ENCODE results near the gene DUS2. TPM values are rescaled to one million over a fixed set of nuclear protein-coding genes. Genes with fewer than 3 reads are reported as not detected.
A peak's percentile ranks its signal among the peaks of the same experiment; 100 is the strongest.
"Not testable (repeated sequence)": the region's sequence is repeated elsewhere in the genome, so short reads cannot be mapped to it uniquely, and the experiment has no call there.

The DUS2 gene
- total RNA-seq, 2 donors from 2014 or later: 5.3 to 8.4 TPM

DNA sequence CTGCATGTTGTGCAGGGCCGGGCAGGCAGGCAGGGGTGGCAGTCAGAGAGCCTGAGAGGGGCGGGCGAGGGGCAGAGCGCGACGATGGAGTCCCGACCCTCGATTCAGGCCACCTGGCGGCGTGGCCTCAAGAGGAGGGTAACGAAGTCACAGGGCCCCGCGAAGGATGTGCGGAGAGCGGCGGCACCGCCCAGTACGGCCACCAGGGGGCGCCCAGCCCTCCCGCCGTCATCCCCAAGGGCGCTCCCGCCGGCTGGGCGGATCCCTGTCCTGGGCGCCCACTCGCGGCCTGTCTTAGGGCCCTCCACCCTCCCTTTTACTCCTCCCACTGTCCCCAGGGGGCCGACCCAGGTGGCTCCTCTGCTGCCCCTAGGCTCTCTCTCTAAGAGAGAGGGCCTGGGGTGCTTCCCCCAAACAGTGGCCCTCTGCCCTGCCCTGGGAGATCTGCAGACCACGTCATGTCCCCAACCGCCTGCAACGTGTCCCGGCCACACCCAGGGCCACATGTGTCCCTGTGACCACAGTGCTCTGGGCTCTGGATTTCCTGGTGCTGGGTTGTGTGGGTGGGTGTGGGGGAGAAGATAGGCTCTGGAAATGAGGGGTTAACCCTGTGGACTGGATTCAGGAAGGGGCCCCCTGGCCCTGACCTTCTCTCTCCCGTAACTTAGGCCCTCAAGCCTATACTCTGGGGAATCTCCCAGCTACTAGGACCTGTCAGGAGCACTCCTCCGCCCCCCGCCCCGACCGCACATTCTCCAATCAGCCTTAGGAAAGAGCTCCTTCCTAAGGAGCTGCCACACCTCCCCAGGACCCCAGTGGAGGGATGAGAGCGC lies 29.7 kb upstream of the DUS2 start:
- peak overlapping the region in 1 of 2 donors; percentile 17 for H3K27ac ChIP-seq
- TF ChIP-seq, protein P1, sequence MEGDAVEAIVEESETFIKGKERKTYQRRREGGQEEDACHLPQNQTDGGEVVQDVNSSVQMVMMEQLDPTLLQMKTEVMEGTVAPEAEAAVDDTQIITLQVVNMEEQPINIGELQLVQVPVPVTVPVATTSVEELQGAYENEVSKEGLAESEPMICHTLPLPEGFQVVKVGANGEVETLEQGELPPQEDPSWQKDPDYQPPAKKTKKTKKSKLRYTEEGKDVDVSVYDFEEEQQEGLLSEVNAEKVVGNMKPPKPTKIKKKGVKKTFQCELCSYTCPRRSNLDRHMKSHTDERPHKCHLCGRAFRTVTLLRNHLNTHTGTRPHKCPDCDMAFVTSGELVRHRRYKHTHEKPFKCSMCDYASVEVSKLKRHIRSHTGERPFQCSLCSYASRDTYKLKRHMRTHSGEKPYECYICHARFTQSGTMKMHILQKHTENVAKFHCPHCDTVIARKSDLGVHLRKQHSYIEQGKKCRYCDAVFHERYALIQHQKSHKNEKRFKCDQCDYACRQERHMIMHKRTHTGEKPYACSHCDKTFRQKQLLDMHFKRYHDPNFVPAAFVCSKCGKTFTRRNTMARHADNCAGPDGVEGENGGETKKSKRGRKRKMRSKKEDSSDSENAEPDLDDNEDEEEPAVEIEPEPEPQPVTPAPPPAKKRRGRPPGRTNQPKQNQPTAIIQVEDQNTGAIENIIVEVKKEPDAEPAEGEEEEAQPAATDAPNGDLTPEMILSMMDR (IDR thresholded peaks at IDR 0.05): peak; percentile 100
- H3K36me3 ChIP-seq: no peaks in the 10 kb centered on the region
- H3K4me3 ChIP-seq: peak overlapping the region; percentile 73
- peak; percentile 20 for DNase-seq (ENCODE audit: low spot score)
- no peaks in the 10 kb centered on the region for H3K9me3 ChIP-seq
- peaks cover 6 to 10% of the 10 kb centered on the region in 2 donors for H3K4me1 ChIP-seq (ENCODE audit: control insufficient read depth in 1 of 2, low read depth in 2 of 2)
- peak; percentile 67 for ATAC-seq (ENCODE audit: insufficient number of reproducible peaks, low FRiP score, low read depth)
- H3K27me3 ChIP-seq (replicated peaks; ENCODE audit: insufficient read depth): no peaks in the 10 kb centered on the region

DNA sequence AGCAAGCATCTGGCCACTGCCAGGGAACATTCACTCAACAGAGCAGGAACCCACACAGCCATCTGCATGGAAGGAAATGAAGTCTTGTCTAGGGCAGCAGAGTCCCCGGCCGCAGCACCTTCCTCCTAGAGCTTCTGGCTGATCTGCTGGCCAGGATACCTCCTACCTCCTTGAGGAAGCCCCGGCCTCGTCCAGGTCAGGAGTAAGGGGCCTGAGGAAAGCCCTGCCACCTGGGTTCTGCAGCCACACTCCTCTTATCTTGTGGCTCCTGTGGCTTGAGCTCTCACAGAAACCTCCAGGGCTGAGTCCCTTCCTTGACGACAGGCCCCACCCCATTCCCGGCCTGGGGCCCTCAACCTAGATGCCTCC lies 29.1 kb upstream of the DUS2 start:
- H3K27ac ChIP-seq: peak overlapping the region in 1 of 2 donors; percentile 17
- not testable (repeated sequence) for H3K4me1 ChIP-seq (ENCODE audit: control insufficient read depth in 1 of 2, low read depth in 2 of 2); ATAC-seq (ENCODE audit: insufficient number of reproducible peaks, low FRiP score, low read depth); DNase-seq (ENCODE audit: low spot score); H3K27me3 ChIP-seq (replicated peaks; ENCODE audit: insufficient read depth); H3K36me3 ChIP-seq; H3K4me3 ChIP-seq; H3K9me3 ChIP-seq

DNA sequence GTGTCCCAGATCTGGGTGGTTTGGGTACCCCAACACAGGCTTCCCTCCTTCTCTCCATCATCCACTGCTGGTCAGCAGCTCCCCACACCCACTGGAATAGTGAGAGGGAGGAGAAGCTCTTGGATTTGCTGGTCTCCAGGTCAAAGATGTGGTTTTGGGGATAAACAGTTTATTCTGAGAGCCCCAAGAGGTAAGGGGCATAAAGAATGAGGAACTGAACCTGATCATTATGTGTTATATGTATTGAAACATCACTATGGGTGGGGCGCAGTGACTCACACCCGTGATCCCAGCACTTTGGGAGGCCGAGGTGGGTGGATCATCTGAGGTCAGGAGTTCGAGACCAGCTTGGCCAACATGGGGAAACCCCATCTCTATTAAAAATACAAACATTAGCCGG lies 27.7 kb upstream of the DUS2 start:
- Histone ChIP-seq H3K4me1 (ENCODE audit: control insufficient read depth in 1 of 2, low read depth in 2 of 2) (peaks cover 6 to 10% of the 10 kb centered on the region in 2 donors), H3K36me3 (no peaks in the 10 kb centered on the region), H3K27me3 (replicated peaks; ENCODE audit: insufficient read depth) (no peaks in the 10 kb centered on the region), H3K4me3 (no peak overlapping the region), H3K9me3 (no peaks in the 10 kb centered on the region), H3K27ac (no peak overlapping the region)
- TF ChIP-seq, protein P1 (IDR thresholded peaks at IDR 0.05): no peak
- DNase-seq (ENCODE audit: low spot score) (no peak), ATAC-seq (ENCODE audit: insufficient number of reproducible peaks, low FRiP score, low read depth) (no peak)

DNA sequence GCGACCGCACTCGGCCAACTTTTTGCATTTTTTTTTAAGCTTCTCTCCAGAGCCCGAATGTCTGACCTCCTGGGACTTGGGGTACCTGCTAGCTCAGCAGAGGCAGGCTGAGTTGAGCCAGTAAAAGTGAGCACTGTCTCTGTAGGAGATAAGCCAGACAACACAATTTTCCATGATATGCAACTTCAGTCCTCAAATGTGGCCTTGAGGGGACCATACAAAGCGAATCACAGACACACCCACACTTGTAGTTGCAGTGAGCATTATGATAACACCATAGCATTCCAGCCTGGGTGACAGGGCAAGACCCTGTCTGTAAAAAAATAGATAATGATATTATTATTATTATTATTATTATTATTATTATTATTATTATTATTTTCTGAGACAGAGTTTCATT lies 26.4 kb upstream of the DUS2 start:
- Histone ChIP-seq H3K27me3 (replicated peaks; ENCODE audit: insufficient read depth) (no peaks in the 10 kb centered on the region), H3K27ac (no peak overlapping the region), H3K4me3 (no peak overlapping the region), H3K9me3 (no peaks in the 10 kb centered on the region), H3K4me1 (ENCODE audit: control insufficient read depth in 1 of 2, low read depth in 2 of 2) (peaks cover 6 to 10% of the 10 kb centered on the region in 2 donors), H3K36me3 (no peaks in the 10 kb centered on the region)
- no peak for ATAC-seq (ENCODE audit: insufficient number of reproducible peaks, low FRiP score, low read depth)
- TF ChIP-seq, protein P1 (IDR thresholded peaks at IDR 0.05): no peak
- DNase-seq (ENCODE audit: low spot score): no peak

DNA sequence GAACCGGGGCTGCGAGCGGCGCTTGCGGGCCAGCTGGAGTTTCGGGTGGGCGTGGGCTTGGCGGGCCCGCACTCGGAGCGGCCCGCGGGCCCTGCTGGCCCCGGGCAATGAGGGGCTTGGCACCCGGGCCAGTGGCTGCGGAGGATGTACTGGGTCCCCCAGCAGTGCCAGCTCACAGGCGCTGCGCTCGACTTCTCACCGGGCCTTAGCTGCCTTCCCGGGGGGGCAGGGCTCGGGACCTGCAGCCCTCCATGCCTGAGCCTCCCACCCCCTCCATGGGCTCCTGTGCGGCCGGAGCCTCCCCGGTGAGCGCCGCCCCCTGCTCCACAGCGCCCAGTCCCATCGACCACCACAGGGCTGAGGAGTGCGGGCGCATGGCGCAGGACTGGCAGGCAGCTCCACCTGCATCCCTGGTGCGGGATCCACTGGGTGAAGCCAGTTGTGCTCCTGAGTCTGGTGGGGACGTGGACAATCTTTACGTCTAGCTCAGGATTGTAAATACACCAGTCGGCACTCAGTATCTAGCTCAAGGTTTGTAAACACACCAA lies 24.8 kb upstream of the DUS2 start:
- H3K4me1 ChIP-seq (ENCODE audit: control insufficient read depth in 1 of 2, low read depth in 2 of 2); ATAC-seq (ENCODE audit: insufficient number of reproducible peaks, low FRiP score, low read depth); H3K36me3 ChIP-seq; H3K27me3 ChIP-seq (replicated peaks; ENCODE audit: insufficient read depth); H3K27ac ChIP-seq; DNase-seq (ENCODE audit: low spot score); H3K9me3 ChIP-seq; H3K4me3 ChIP-seq: not testable (repeated sequence)

DNA sequence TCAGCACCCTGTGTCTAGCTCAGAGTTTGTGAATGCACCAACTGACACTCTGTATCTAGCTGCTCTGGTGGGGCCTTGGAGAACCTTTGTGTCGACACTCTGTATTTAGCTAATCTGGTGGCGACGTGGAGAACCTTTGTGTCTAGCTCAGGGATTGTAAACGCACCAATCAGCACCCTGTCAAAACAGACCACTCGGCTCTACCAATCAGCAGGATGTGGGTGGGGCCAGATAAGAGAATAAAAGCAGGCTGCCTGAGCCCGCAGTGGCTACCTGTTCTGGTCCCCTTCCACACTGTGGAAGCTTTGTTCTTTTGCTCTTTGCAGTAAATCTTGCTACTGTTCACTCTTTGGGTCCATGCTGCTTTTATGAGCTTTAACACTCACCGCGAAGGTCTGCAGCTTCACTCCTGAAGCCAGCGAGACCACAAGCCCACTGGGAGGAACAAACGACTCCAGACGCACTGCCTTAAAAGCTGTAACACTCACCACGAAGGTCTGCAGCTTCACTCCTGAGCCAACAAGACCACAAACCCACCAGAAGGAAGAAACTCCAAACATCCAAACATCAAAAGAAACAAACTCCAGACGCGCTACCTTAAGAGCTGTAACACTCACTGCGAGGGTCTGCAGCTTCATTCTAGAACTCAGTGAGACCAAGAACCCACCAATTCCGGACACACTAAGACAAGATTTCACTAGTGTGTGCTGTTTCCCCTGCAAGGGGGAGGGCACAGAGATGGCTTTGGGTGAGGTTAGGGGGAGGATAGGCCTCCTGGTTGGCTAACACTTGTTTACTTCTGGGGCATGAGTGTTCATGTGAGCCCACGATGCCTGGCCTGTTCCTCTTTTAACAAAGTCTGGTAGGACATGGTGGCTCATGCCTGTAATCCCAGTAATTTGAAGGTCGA lies 24.1 kb upstream of the DUS2 start, which contains the start of gene DPEP2:
Gene DPEP2, minus strand, starts transcription at position 706 of the 910 bp plus-strand sequence. CDS start 6,272 bp downstream, outside the sequence.
- not testable (repeated sequence) for H3K4me1 ChIP-seq (ENCODE audit: control insufficient read depth in 1 of 2, low read depth in 2 of 2); H3K27me3 ChIP-seq (replicated peaks; ENCODE audit: insufficient read depth); H3K36me3 ChIP-seq; ATAC-seq (ENCODE audit: insufficient number of reproducible peaks, low FRiP score, low read depth); H3K9me3 ChIP-seq; DNase-seq (ENCODE audit: low spot score)
- H3K4me3 ChIP-seq: peak within 1 kb of the TSS; percentile 48
- H3K27ac ChIP-seq: peak within 1 kb of the TSS in 1 of 2 donors; percentile 32
